Muscle layer of duodenum (tissue), 2 donors: ENCODE data around the gene IGSF5.

ENCODE experiments used
- H3K27ac ChIP-seq: one replicate; pipeline ENCODE4 v1.7.0; 2013; ENCODE audit warnings: mild to moderate bottlenecking, low read length
- H3K27me3 ChIP-seq: one replicate; pipeline ENCODE4 v1.7.0; 2013; ENCODE audit warnings: low read depth, mild to moderate bottlenecking, control low read depth, low read length
- H3K36me3 ChIP-seq, 2 donors: one replicate each; pipeline ENCODE4 v1.7.0; 2013; ENCODE audit warnings: low read length in 2 of 2, control low read depth in 1 of 2, mild to moderate bottlenecking in 1 of 2; ENCODE audit not compliant: insufficient read depth in 2 of 2, control insufficient read depth in 1 of 2
- H3K4me1 ChIP-seq, 2 donors: one replicate each; pipeline ENCODE4 v1.7.0; 2013; ENCODE audit warnings: low read length in 2 of 2, mild to moderate bottlenecking in 2 of 2, control low read depth in 1 of 2, moderate library complexity in 1 of 2; ENCODE audit not compliant: insufficient read depth in 2 of 2, control insufficient read depth in 1 of 2
- H3K4me3 ChIP-seq, 2 donors: one replicate each; pipeline ENCODE4 v1.7.0; 2013; ENCODE audit warnings: low read length in 2 of 2, low read depth in 1 of 2, mild to moderate bottlenecking in 1 of 2
- H3K9me3 ChIP-seq, 2 donors: one replicate each; pipeline ENCODE4 v1.7.0; 2013; ENCODE audit warnings: low read length in 2 of 2, control low read depth in 1 of 2, mild to moderate bottlenecking in 1 of 2; ENCODE audit not compliant: control insufficient read depth in 1 of 2
- donor health status: healthy.

Gene IGSF5

GRCh38 chr21:39715804-39716397, 29.1 kb upstream of the IGSF5 start:
- no peaks in the 10 kb centered on the region for H3K4me1 ChIP-seq
- no peak overlapping the region for H3K4me3 ChIP-seq
- no peak overlapping the region for H3K27ac ChIP-seq
- no peaks in the 10 kb centered on the region for H3K27me3 ChIP-seq
- no peaks in the 10 kb centered on the region for H3K36me3 ChIP-seq
- H3K9me3 ChIP-seq: no peaks in the 10 kb centered on the region

GRCh38 chr21:39720126-39720778, 24.7 kb upstream of the IGSF5 start:
- H3K4me1 ChIP-seq: no peaks in the 10 kb centered on the region
- no peak overlapping the region for H3K27ac ChIP-seq
- no peaks in the 10 kb centered on the region for H3K27me3 ChIP-seq
- H3K9me3 ChIP-seq: peaks cover 0 to 3% of the 10 kb centered on the region in 2 donors
- H3K36me3 ChIP-seq: no peaks in the 10 kb centered on the region
- no peak overlapping the region for H3K4me3 ChIP-seq

GRCh38 chr21:39721885-39722284, 23.1 kb upstream of the IGSF5 start:
- H3K27ac ChIP-seq: no peak overlapping the region
- H3K27me3 ChIP-seq: no peaks in the 10 kb centered on the region
- H3K36me3 ChIP-seq: no peaks in the 10 kb centered on the region
- peaks cover 0 to 3% of the 10 kb centered on the region in 2 donors for H3K9me3 ChIP-seq
- no peaks in the 10 kb centered on the region for H3K4me1 ChIP-seq
- no peak overlapping the region for H3K4me3 ChIP-seq

- H3K4me3 ChIP-seq: no peak overlapping the region
- H3K9me3 ChIP-seq: peaks cover 0 to 3% of the 10 kb centered on the region in 2 donors
- no peaks in the 10 kb centered on the region for H3K36me3 ChIP-seq
- H3K27me3 ChIP-seq: no peaks in the 10 kb centered on the region
- no peak overlapping the region for H3K27ac ChIP-seq
- H3K4me1 ChIP-seq: no peaks in the 10 kb centered on the region
These were observed 20.0 kb upstream of the IGSF5 start for GRCh38 chr21:39724944-39725343.

- Histone ChIP-seq H3K4me3 (no peak overlapping the region), H3K36me3 (no peaks in the 10 kb centered on the region), H3K4me1 (no peaks in the 10 kb centered on the region), H3K27ac (no peak overlapping the region), H3K27me3 (no peaks in the 10 kb centered on the region), H3K9me3 (peaks cover 0 to 3% of the 10 kb centered on the region in 2 donors)
These were observed 18.9 kb upstream of the IGSF5 start for GRCh38 chr21:39726133-39726532.

- no peak overlapping the region for H3K27ac ChIP-seq
- H3K9me3 ChIP-seq: peaks cover 0 to 3% of the 10 kb centered on the region in 2 donors
- H3K36me3 ChIP-seq: no peaks in the 10 kb centered on the region
- no peaks in the 10 kb centered on the region for H3K27me3 ChIP-seq
- no peak overlapping the region for H3K4me3 ChIP-seq
- H3K4me1 ChIP-seq: no peaks in the 10 kb centered on the region
These were observed 17.4 kb upstream of the IGSF5 start for GRCh38 chr21:39727401-39728120.

GRCh38 chr21:39728341-39728740, 16.6 kb upstream of the IGSF5 start:
- Histone ChIP-seq H3K27me3 (no peaks in the 10 kb centered on the region), H3K36me3 (no peaks in the 10 kb centered on the region), H3K4me1 (no peaks in the 10 kb centered on the region), H3K4me3 (no peak overlapping the region), H3K27ac (no peak overlapping the region), H3K9me3 (no peaks in the 10 kb centered on the region)

- no peak overlapping the region for H3K4me3 ChIP-seq
These were observed 14.4 kb upstream of the IGSF5 start for GRCh38 chr21:39730418-39731157.

GRCh38 chr21:39736716-39737115, 8.3 kb upstream of the IGSF5 start:
- H3K27me3 ChIP-seq: no peaks in the 10 kb centered on the region
- no peak overlapping the region for H3K4me3 ChIP-seq
- no peaks in the 10 kb centered on the region for H3K4me1 ChIP-seq
- H3K36me3 ChIP-seq: no peaks in the 10 kb centered on the region
- no peak overlapping the region for H3K27ac ChIP-seq
- no peaks in the 10 kb centered on the region for H3K9me3 ChIP-seq

More at GRCh38 chr21:39730418-39731157, 14.4 kb upstream of the IGSF5 start:
- Histone ChIP-seq H3K27me3 (no peaks in the 10 kb centered on the region), H3K4me1 (no peaks in the 10 kb centered on the region), H3K9me3 (no peaks in the 10 kb centered on the region), H3K36me3 (no peaks in the 10 kb centered on the region), H3K27ac (no peak overlapping the region)

GRCh38 chr21:39737376-39738000, 7.5 kb upstream of the IGSF5 start:
- H3K36me3 ChIP-seq: no peaks in the 10 kb centered on the region
- H3K4me1 ChIP-seq: no peaks in the 10 kb centered on the region
- H3K9me3 ChIP-seq: no peaks in the 10 kb centered on the region
- H3K27ac ChIP-seq: no peak overlapping the region
- no peaks in the 10 kb centered on the region for H3K27me3 ChIP-seq
- H3K4me3 ChIP-seq: no peak overlapping the region

- no peak overlapping the region for H3K4me3 ChIP-seq
- H3K9me3 ChIP-seq: no peaks in the 10 kb centered on the region
- no peaks in the 10 kb centered on the region for H3K4me1 ChIP-seq
- no peaks in the 10 kb centered on the region for H3K27me3 ChIP-seq
- no peaks in the 10 kb centered on the region for H3K36me3 ChIP-seq
- no peak overlapping the region for H3K27ac ChIP-seq
These were observed 6.4 kb upstream of the IGSF5 start for GRCh38 chr21:39738566-39738965.
